Natural killer cell (primary cell): ENCODE measurements around the gene KCNK2. TPM values are rescaled to one million over a fixed set of nuclear protein-coding genes. Genes with fewer than 3 reads are reported as not detected.

Source experiments
- ATAC-seq, 3 donors: fragments of 150-1000 bp in 2 of 3; fragments of 200-7000 bp in 1 of 3; cut with Tn5 transposase; 1 replicate in 1 of 3; 2 replicates in 2 of 3; pipeline ENCODE4 v1.10.0; 2021; ENCODE audit warnings: mild to moderate bottlenecking in 2 of 3, moderate library complexity in 2 of 3
- DNase-seq, 2 donors: peaks; one replicate each; pipeline versions ENCODE4 v3.0.0 to v3.0.0-alpha.2; 2013 to 2021; ENCODE audit warnings: mixed read lengths in 1 of 2
- H3K27ac ChIP-seq: one replicate; pipeline ENCODE4 v1.5.1; 2013; ENCODE audit warnings: mild to moderate bottlenecking, low read length
- H3K27me3 ChIP-seq: one replicate; pipeline ENCODE4 v1.6.1; 2013; ENCODE audit warnings: low read length; ENCODE audit not compliant: control insufficient read depth, insufficient read depth
- H3K36me3 ChIP-seq: one replicate; pipeline ENCODE4 v1.6.1; 2013; ENCODE audit warnings: low read length; ENCODE audit not compliant: control insufficient read depth, insufficient read depth
- H3K4me1 ChIP-seq: one replicate; pipeline ENCODE4 v1.6.1; 2013; ENCODE audit warnings: low read length; ENCODE audit not compliant: control insufficient read depth, insufficient read depth
- H3K4me3 ChIP-seq: one replicate; pipeline ENCODE4 v1.5.1; 2013; ENCODE audit warnings: low read length
- H3K9me3 ChIP-seq: one replicate; pipeline ENCODE4 v1.6.1; 2013; ENCODE audit warnings: low read length; ENCODE audit not compliant: control insufficient read depth, insufficient read depth
- H3K27ac Mint-ChIP-seq, 2 donors: one replicate each; pipeline ENCODE4 v1.8.0; 2022; ENCODE audit warnings: mild to moderate bottlenecking in 2 of 2, mixed read lengths in 2 of 2, moderate library complexity in 1 of 2
- H3K27me3 Mint-ChIP-seq, 2 donors: one replicate each; pipeline ENCODE4 v1.8.0; 2022; ENCODE audit warnings: low read depth in 2 of 2, mixed read lengths in 2 of 2
- H3K36me3 Mint-ChIP-seq: one replicate; pipeline ENCODE4 v1.8.0; 2022; ENCODE audit warnings: mixed read lengths
- H3K4me1 Mint-ChIP-seq, 2 donors: one replicate each; pipeline ENCODE4 v1.8.0; 2022; ENCODE audit warnings: mixed read lengths in 2 of 2
- H3K4me3 Mint-ChIP-seq: one replicate; pipeline ENCODE4 v1.8.0; 2022; ENCODE audit warnings: mild to moderate bottlenecking, moderate library complexity, mixed read lengths
- H3K9me3 Mint-ChIP-seq, 2 donors: one replicate each; pipeline ENCODE4 v1.8.0; 2022; ENCODE audit warnings: mixed read lengths in 2 of 2
- CTCF ChIP-seq: fragments of 200-600 bp; IDR thresholded peaks from one replicate; pipeline ENCODE4 v1.8.0; 2022; ENCODE audit warnings: antibody characterized with exemption
- WGBS: methylation state at CpG from one replicate; pipeline ENCODE4 v1.1.7; 2013; ENCODE audit warnings: missing lambda C conversion rate; ENCODE audit not compliant: insufficient coverage; 5-methylcytosine and 5-hydroxymethylcytosine counted together
- intact Hi-C: fragments of 100-400 bp; cut with micrococcal nuclease; formaldehyde crosslinking; loops from one replicate; pipeline ENCODE4 v1.14.2; 2022
- total RNA-seq, 4 donors: library from RNA; stranded (reverse); fragments of 120-200 nt in 1 of 4; gene quantifications; one replicate each; pipeline versions ENCODE4 v1.2.3 to v1.2.4, GENCODE V29; 2013 to 2022

KCNK2 gene
- total RNA-seq, 3 donors from 2014 or later (not counting 1 experiment from before 2014, with no cell fraction given), result not detected

- no peak for ATAC-seq
- no peaks in the 10 kb centered on the region for H3K27me3 ChIP-seq
- no peaks in the 10 kb centered on the region for H3K4me1 Mint-ChIP-seq
- intact Hi-C loops, result no loop called here
- DNase-seq, result no peak
- no peak for TF ChIP-seq CTCF
- no peak overlapping the region for H3K27ac Mint-ChIP-seq
- H3K9me3 Mint-ChIP-seq, result peaks cover 7 to 9% of the 10 kb centered on the region in 2 donors
- H3K27me3 Mint-ChIP-seq, result no peaks in the 10 kb centered on the region
- H3K4me3 ChIP-seq, result no peak overlapping the region
- H3K4me1 ChIP-seq, result no peaks in the 10 kb centered on the region
- H3K36me3 Mint-ChIP-seq, result peaks cover 10% of the 10 kb centered on the region
- WGBS, result 0% methylated on average over 1 of the region's 2 CpGs
- no peaks in the 10 kb centered on the region for H3K36me3 ChIP-seq
- H3K4me3 Mint-ChIP-seq, result no peak overlapping the region
- H3K9me3 ChIP-seq, result no peaks in the 10 kb centered on the region
- no peak overlapping the region for H3K27ac ChIP-seq
Observed at GRCh38 chr1:215137985-215138384, 55.4 kb downstream of the KCNK2 start.

GRCh38 chr1:215140135-215140534 is 57.6 kb downstream of the KCNK2 start:
- WGBS, result 89% methylated on average over 1 of the region's 1 CpG
- H3K27me3 Mint-ChIP-seq, result no peaks in the 10 kb centered on the region
- no peaks in the 10 kb centered on the region for H3K4me1 Mint-ChIP-seq
- intact Hi-C loops, result no loop called here
- Histone ChIP-seq H3K36me3 (no peaks in the 10 kb centered on the region), H3K27me3 (no peaks in the 10 kb centered on the region), H3K9me3 (no peaks in the 10 kb centered on the region), H3K4me1 (no peaks in the 10 kb centered on the region), H3K27ac (no peak overlapping the region), H3K4me3 (no peak overlapping the region)
- no peak overlapping the region for H3K27ac Mint-ChIP-seq
- peaks cover 7 to 10% of the 10 kb centered on the region in 2 donors for H3K9me3 Mint-ChIP-seq
- H3K4me3 Mint-ChIP-seq, result no peak overlapping the region
- peaks cover 10% of the 10 kb centered on the region for H3K36me3 Mint-ChIP-seq
- ATAC-seq (no peak), DNase-seq (no peak)
- TF ChIP-seq CTCF, result no peak

- intact Hi-C loops, result no loop called here
- peaks cover 10% of the 10 kb centered on the region for H3K36me3 Mint-ChIP-seq
- no peak overlapping the region for H3K4me3 Mint-ChIP-seq
- no peak for TF ChIP-seq CTCF
- Histone ChIP-seq H3K27me3 (no peaks in the 10 kb centered on the region), H3K4me1 (no peaks in the 10 kb centered on the region), H3K36me3 (no peaks in the 10 kb centered on the region), H3K9me3 (no peaks in the 10 kb centered on the region), H3K4me3 (no peak overlapping the region), H3K27ac (no peak overlapping the region)
- H3K4me1 Mint-ChIP-seq, result no peaks in the 10 kb centered on the region
- no peak for DNase-seq
- no peak for ATAC-seq
- peaks cover 7 to 12% of the 10 kb centered on the region in 2 donors for H3K9me3 Mint-ChIP-seq
- H3K27ac Mint-ChIP-seq, result no peak overlapping the region
- H3K27me3 Mint-ChIP-seq, result no peaks in the 10 kb centered on the region
- WGBS, result 80% methylated on average over 1 of the region's 3 CpGs
Observed at GRCh38 chr1:215141460-215141859, 58.9 kb downstream of the KCNK2 start.

GRCh38 chr1:215143497-215143896 is 61.0 kb downstream of the KCNK2 start:
- no peak for TF ChIP-seq CTCF
- DNase-seq (no peak), ATAC-seq (no peak)
- 88% methylated on average over 2 of the region's 2 CpGs for WGBS
- H3K9me3 ChIP-seq, result no peaks in the 10 kb centered on the region
- no peaks in the 10 kb centered on the region for H3K4me1 ChIP-seq
- Mint-ChIP-seq H3K27ac (no peak overlapping the region), H3K9me3 (peaks cover 7 to 12% of the 10 kb centered on the region in 2 donors), H3K4me3 (no peak overlapping the region), H3K27me3 (no peaks in the 10 kb centered on the region), H3K4me1 (no peaks in the 10 kb centered on the region), H3K36me3 (peaks cover 10% of the 10 kb centered on the region)
- no peak overlapping the region for H3K4me3 ChIP-seq
- no peaks in the 10 kb centered on the region for H3K27me3 ChIP-seq
- intact Hi-C loops, result no loop called here
- H3K27ac ChIP-seq, result no peak overlapping the region
- no peaks in the 10 kb centered on the region for H3K36me3 ChIP-seq
